NCI-H69 (cell line): ENCODE results near the gene CFDP1.
"Not testable (repeated sequence)": the region's sequence is repeated elsewhere in the genome, so short reads cannot be mapped to it uniquely, and the experiment has no call there.

Source experiments
- DNase-seq: peaks from one replicate; lab custom pipeline; 2025; lab: John Stamatoyannopoulos, UW

CFDP1 gene

GRCh38 chr16:75458439-75458838 lies 25.1 kb upstream of the CFDP1 start:
- DNase-seq = no peak

GRCh38 chr16:75458029-75458428 lies 24.7 kb upstream of the CFDP1 start:
- DNase-seq = peak; percentile 2

- DNase-seq = no peak
Observed at GRCh38 chr16:75457485-75458021, 24.2 kb upstream of the CFDP1 start.

DNA sequence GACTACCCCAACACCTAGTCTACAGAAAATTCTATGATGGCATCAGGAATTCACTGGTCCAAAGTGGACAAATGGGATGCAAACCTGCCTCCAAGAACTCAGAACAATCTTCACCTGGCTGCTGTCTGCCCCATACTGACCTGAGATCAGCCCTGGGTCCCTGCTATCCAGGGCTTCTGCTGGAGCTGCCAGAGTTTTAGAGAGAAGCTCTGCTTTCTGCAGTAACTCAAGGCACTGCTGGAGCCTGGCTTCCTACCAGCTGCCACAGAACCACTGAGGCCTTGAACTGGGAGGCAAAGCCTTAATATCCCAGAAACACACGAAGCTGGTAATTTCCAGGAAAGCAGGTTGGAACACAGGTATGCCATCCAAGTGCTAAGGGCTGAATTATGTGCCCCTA lies 23.7 kb upstream of the CFDP1 start:
- no peak for DNase-seq

- DNase-seq = not testable (repeated sequence)
Observed at GRCh38 chr16:75456486-75456885, 23.2 kb upstream of the CFDP1 start.

DNA sequence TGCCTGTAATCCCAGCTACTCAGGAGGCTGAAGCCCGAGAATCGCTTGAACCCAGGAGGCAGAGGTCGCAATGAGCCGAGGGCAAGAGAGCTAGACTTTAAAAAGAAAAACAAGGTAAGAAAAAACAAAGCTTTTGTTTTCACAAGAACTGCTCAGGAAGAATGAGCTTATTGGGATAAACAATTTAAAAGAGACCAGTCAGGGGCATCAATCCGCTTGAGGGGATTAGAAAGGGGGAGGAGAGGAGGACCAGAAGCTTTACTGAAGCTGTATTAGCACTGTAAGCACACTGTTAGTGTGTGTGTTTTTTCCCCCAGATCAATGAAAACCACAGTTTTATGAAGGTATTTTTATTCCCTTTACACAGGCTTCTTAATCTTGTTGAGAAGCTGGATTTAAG lies 22.4 kb upstream of the CFDP1 start:
- no peak for DNase-seq

- no peak for DNase-seq
Observed at GRCh38 chr16:75452464-75453190, 19.3 kb upstream of the CFDP1 start.

DNA sequence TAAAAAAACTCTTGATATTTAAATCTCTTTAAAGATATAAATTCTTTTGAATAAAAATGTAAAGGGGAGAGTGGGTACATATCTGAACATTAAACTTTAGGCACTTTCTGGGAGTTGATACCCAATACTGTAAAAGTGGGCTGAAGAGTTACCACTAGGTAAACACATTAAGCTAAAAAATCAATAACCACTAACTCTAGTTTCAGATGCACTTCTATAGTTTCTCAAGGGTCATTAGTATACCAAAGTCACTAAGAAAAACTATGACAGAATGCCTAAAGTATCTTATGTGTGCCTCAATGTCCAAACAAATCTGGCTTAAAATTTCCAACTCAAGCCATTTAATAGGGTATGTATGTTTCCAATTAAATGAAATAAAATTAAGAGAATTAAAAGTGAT lies 13.1 kb upstream of the CFDP1 start:
- DNase-seq = no peak

DNA sequence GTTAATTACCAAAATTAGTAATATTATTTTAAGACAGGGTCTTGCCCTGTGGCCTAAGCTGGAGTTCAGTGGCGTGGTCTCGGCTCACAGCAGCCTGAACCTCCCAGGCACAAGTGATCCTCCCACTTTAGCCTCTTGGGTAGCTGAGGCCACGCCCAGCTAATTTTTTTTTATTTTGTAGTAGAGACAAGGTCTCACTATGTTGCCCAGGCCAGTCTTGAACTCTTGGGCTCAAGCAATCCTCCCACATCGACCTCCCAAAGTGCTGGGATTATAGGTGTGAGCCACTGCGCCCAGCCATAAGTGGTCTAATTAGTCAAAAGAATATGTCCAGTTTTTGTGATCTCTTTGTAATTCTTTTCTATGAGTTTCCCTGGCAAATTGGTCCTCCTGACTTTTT lies 12.0 kb upstream of the CFDP1 start:
- no peak for DNase-seq

DNA sequence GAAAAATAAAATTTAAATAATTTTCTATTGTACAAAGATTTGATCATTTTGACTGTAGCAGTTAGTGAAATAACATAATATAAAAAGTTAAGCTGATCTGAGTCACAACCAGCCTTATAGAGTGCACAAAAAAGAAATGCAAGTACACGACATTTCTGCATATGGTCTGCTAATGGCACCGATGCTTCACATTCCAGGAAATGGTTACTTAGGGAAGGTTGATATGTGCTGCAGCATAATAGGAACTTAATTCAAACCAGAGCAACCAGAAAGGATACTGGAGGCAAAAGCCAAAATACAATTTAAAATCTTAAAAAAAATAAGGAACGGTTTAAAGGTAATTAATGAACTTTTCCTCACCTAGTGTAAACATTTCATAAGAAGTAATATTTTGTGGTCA lies 10.0 kb upstream of the CFDP1 start:
- no peak for DNase-seq

- DNase-seq = peak; percentile 81
Observed at GRCh38 chr16:75433732-75434413, 570 bp upstream of the CFDP1 start.

DNA sequence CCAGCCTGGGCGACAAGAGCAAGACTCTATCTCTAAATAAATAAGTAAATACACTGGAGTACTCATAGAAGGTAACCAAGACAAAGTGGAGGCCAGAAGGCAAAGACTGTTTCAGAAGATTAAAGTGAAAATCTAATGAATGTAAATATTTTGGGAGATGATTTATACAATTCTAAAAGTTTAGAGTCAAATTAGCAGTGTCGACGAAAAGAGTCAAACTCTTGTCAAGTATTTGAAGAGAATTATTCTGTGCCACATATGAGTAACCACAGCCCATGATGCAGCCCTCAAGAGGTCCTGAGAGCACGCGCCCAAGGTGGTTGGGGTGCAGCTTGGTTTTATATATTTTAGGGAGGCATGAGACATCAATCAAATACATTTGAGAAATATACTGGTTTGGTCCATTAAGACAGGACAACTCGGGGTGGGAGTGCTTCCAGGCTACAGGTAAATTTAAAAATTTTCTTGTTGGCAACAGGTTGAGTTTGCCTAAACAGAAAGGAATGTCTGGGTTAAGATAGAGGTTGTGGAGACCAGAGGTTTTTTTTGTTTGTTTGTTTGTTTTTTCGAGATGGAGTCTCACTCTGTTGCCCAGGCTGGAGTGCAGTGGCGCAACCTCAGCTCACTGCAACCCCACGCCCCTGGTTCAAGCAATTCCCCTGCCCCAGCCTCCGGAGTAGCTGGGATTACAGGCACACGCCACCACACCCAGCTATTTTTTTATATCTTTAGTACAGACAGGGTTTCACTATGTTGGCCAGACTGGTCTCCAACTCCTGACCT lies 3.5 kb downstream of the CFDP1 start:
- DNase-seq = no peak

DNA sequence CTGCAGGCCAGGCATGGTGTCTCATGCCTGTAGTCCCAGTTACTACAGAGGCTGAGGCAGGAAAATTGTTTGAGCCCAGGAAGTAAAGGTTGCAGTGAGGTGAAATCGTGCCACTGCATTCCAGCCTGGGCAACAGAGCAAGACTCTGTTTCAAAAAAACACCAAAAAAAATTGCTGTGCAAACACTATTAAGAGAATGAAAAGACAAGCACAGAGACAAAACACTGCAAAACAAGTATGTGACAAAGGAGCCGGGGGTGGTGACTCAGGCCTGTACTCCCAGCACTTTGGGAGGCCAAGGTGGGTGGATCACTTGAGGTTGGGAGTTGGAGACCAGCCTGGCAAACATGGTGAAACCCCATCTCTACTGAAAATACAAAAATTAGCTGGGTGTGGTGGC lies 6.8 kb downstream of the CFDP1 start:
- peak; percentile 5 for DNase-seq

- not testable (repeated sequence) for DNase-seq
Observed at GRCh38 chr16:75424105-75424762, 9.1 kb downstream of the CFDP1 start.

- no peak for DNase-seq
Observed at GRCh38 chr16:75423723-75424104, 9.6 kb downstream of the CFDP1 start.

GRCh38 chr16:75421820-75422126 lies 11.5 kb downstream of the CFDP1 start:
- no peak for DNase-seq

DNA sequence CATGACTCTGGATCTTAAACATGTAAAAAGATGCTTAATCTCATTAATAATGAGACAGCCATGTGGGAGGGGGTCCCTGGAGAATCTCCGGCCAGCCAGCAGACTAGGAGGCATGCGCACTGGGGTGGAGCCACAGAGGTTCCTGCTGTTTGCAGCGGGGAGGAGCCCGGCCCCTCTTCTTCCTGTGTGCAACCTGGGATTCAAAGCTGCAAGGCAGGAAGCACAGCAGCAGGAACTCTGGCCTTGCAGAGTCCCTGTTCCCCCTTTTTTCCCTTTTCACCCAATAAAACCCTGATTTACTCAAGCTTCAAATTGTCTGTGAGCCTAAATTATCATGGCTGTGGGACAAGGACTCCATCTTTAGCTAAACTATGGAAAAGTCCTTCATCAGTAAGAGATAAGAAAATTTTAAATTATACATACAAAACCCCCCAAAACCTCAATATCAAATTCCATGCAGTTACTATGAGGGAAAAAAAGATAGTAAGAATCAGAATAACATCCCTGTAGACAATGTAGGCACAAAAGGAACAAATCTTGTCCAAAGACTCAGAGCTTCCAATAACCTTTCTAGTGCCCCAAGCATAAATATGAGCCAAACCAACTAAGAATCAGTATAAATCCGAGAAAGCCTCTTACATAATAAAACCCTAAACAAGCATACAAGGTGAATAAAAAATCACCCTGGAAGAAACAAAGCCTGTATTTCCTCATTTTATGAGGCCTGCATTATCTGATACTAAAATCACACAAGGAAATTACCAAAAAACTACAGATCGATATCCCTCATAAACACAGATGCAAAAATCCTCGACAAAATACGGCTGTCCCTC lies 12.1 kb downstream of the CFDP1 start:
- peak; percentile 83 for DNase-seq

- no peak for DNase-seq
Observed at GRCh38 chr16:75416904-75417565, 16.3 kb downstream of the CFDP1 start.

DNA sequence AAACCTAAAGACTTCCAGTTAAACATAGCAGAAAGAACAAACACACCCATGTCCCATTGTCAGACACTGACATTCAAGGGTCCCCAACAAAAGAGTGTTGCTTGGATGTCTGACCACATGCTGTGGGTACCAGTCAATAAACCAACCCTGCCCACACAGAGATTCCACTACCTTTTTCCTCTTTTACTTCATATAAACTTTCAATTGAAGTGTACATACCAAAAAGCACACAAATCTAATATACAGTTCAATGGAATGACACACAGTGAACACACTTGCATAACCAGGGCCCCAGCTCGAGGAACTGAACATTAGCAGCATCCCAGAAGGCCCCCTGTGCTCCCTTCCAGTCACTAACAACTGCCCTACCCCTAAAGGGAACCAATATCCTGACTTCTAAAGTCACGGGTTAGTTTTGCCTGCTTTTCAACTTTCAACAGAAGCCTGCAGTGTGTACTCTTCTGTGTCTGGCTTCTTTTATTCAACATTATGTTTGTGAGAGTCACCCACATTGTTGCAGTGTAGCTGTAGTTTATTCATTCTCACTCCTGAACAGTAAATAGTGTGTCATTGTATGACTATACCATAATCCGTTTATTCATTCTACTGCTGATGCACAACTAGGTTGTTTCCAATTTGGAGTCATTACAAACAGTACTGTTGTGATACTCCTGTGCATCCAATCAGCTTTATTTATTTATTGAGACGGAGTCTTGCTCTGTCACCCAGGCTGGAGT lies 18.0 kb downstream of the CFDP1 start:
- DNase-seq = no peak

DNA sequence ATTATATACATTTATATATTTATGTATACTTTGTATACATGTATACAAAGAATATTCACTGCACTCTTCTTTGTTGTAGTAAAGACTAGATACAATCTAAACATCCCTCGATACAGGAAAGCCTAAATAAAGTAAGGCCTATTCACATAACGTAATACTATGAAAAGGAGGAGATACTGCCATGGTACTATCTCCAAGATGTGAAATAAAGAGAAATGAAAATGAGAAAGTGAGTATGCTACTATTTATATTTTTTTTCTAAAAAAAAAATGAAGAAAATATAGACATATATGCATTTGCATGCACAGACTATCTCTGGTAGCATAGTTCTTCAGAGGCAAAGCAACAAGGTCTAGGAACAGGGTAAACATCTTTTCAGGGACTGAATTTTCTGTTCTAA lies 19.4 kb downstream of the CFDP1 start:
- no peak for DNase-seq
